HL-60/S4 treated with phorbol 12-myristate 13-acetate at 8.2 ng/mL for 4 days and 3 days (cell line): ENCODE results near the gene VAPA.

ENCODE experiments used
- in situ Hi-C: fragments of 300-500 bp; cut with MboI; formaldehyde crosslinking; loops from 2 replicates; pipeline ENCODE4 v1.15.0; 2022; ENCODE audit warnings: low sequenced_read_pairs

VAPA gene, protein sequence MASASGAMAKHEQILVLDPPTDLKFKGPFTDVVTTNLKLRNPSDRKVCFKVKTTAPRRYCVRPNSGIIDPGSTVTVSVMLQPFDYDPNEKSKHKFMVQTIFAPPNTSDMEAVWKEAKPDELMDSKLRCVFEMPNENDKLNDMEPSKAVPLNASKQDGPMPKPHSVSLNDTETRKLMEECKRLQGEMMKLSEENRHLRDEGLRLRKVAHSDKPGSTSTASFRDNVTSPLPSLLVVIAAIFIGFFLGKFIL

GRCh38 chr18:9913526-9914333 lies at the start of gene VAPA:
TSS of gene VAPA (plus strand) at chr18:9914016. CDS start at chr18:9914257, 241 bp downstream.
- in situ Hi-C loops, result loop anchor here (25.0 kb wide), 1 partner anchor 101 kb away; no protein-coding TSS in a partner anchor

- in situ Hi-C loops, result no loop called here
Measured at GRCh38 chr18:9865764-9866490, 47.9 kb upstream of the VAPA start.

- in situ Hi-C loops, result no loop called here
Measured at GRCh38 chr18:9866627-9867026, 47.2 kb upstream of the VAPA start.

DNA sequence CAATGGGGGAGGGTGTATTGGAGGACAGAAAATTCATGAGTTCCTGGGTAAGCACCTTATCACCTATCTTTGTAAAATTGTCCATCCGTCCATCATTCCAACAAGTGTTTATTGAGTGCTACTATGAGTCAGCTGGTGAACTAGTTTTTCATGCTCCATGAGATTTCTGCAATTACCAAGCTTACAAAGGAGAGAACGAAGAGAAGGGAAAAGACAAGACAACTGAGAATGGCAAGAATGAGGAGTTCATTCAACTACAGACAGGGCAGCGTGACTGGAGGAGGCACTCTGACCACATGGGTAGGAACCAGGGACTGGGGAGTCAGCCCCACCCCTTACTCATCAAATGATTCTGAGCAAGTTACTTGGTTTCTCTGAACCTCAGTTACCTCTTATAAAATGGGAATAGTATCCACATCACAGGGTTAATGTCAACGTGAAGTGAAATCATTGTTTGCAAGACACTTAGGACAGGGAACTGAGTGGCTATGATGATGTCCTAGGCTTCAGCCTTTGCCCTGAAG lies 46.7 kb upstream of the VAPA start:
- in situ Hi-C loops, result no loop called here

DNA sequence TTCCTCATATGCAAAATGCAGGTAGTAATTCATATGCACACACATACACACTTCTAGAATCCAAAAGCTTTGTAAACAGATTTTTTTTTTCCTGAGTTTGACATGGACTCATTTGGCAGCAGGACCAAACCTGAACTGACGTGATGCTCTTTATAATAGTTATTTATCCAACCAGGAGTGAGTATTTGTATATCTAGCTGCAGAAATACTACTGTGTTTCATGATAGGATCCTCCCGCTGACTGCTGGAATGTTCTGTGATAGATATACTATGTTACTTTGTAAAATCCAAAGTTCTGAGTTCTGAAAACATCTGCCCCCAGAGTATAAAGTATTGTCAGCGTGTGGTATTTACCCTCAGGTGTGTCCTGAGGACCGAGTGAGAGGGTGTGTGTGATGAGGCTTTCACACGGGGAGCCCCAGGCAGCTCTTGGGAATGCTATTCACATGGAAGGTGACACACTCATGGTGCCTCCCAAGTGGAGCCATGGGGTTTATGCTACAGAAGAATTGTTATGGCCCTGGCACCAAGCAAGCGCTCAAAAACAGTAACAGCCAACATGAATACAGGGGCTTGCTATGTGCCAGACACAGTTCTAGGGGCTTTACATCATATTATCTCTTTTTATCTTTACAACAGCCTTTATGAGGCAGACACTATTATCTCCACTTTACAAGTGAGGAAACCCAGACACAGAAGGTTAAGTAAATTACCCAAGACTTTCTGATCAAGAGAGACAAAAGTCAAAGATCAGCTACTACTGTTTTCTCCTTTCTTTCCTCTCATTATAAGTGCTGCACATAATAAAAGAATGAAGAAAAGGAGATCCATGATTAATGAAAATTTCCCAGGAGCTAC lies 44.7 kb upstream of the VAPA start:
- in situ Hi-C loops, result no loop called here

GRCh38 chr18:9869715-9870430 lies 43.9 kb upstream of the VAPA start:
- in situ Hi-C loops, result no loop called here

DNA sequence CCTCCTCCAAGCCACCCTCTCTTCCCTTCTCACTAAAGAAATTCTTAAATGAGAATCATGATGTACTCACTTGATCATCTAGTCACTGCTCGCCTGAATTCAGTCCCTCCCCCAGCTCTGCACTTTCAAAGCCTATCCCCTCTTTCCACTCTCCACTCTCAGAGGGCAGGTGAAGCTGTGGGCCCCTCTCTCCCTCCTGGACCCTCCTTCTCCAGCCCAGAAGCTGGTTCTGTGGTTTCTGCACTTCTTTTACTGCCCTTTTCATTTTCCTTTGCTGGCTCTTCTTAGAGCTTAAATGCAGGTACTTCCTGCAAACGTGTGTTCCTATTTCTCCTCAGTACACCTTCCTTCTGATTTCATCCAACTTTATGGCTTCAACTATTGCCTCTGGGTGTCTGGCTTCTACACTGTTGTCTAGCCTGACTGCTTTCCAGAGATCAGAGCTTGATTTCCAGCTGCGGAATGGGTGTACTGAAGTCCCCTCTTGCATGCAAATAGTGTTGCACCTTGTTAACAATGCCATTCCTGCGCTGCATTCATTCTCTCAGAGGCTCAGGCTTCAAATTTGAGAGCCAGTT lies 43.3 kb upstream of the VAPA start:
- in situ Hi-C loops, result no loop called here

GRCh38 chr18:9871244-9871746 lies 42.5 kb upstream of the VAPA start:
- in situ Hi-C loops, result no loop called here

- in situ Hi-C loops, result no loop called here
Measured at GRCh38 chr18:9872823-9873222, 41.0 kb upstream of the VAPA start.

DNA sequence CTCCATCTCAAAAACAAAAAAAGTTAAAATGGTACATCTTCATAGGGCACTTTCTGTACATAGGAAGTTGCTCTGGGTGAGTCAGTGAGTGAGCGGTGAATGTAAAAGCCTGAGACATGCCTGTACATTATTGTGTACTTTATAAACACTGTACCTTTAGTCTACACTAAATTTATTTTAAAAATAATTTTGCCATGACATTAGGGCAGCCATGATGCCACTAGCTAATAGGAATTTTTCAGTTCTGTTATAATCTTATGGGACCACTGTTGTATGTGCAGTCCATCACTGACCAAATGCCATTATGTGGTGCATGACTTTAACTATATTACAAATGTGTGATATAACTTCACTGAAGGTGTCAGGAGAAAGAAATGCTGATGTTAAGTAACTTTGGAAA lies 39.1 kb upstream of the VAPA start:
- in situ Hi-C loops, result no loop called here

GRCh38 chr18:9876212-9876866 lies 37.5 kb upstream of the VAPA start:
- in situ Hi-C loops, result no loop called here

GRCh38 chr18:9876867-9877654 lies 36.8 kb upstream of the VAPA start:
- in situ Hi-C loops, result no loop called here

GRCh38 chr18:9877655-9878014 lies 36.2 kb upstream of the VAPA start:
- in situ Hi-C loops, result no loop called here

- in situ Hi-C loops, result no loop called here
Measured at GRCh38 chr18:9878095-9878494, 35.7 kb upstream of the VAPA start.

GRCh38 chr18:9878783-9879242 lies 35.0 kb upstream of the VAPA start:
- in situ Hi-C loops, result no loop called here

GRCh38 chr18:9884090-9884489 lies 29.7 kb upstream of the VAPA start:
- in situ Hi-C loops, result no loop called here

DNA sequence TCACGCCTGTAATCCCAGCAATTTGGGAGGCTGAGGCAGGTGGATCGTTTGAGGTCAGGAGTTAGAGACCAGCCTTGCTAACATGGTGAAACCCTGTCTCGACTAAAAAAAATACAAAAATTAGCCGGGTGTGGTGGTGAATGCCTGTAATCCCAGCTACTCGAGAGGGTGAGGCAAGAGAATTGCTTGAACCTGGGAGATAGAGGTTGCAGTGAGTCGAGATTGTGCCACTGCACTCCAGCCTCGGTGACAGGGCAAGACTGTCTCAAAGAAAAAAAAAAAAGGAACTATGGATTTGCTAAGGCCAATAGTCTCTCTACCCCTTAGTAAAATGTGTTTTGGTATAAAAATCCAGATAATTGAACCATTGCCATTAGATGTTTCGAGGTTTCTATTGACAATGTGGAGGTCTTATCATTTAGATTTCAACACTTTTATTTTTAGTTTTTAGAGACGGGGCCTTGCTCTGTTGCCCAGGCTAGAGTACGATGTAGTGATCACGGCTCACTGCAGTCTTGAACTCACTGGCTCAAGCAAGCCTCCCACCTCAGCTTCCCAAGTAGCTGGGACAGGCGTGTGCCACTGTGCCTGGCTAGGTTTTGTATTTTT lies 29.2 kb upstream of the VAPA start:
- in situ Hi-C loops, result no loop called here
